GM12892 (cell line): ENCODE data around the gene ENOX1. TPM values are rescaled to one million over a fixed set of nuclear protein-coding genes. Genes with fewer than 3 reads are reported as not detected.
"Not testable (repeated sequence)": the region's sequence is repeated elsewhere in the genome, so short reads cannot be mapped to it uniquely, and the experiment has no call there.

ENCODE experiments used
- DNase-seq: peaks from one replicate; pipeline ENCODE4 v3.0.0; 2011; ENCODE audit not compliant: insufficient read length
- FAIRE-seq: peaks from 2 replicates; lab custom pipeline; 2011; peaks lifted over from hg19 to GRCh38; lab: Jason Lieb, UNC
- POLR2A ChIP-seq: IDR thresholded peaks from 2 replicates; pipeline ENCODE4 v1.6.1; 2011; ENCODE audit warnings: low read depth, low read length, control low read depth
- POLR2AphosphoS5 ChIP-seq: IDR thresholded peaks from 2 replicates; pipeline ENCODE4 v1.6.1; 2011; ENCODE audit warnings: low read depth, low read length, control low read depth
- TAF1 ChIP-seq: IDR thresholded peaks from 2 replicates; pipeline ENCODE4 v1.6.1; 2011; ENCODE audit warnings: low read depth, mild to moderate bottlenecking, control low read depth, low read length, borderline replicate concordance
- polyA plus RNA-seq: library from polyadenylated mRNA; unstranded; fragments of >200 nt; gene quantifications from one replicate; pipeline ENCODE4 v1.2.1, GENCODE V29; 2012; ENCODE audit warnings: missing spikeins, inconsistent platforms; ENCODE audit not compliant: missing spikeins

The ENOX1 gene
- 0.19 TPM for polyA plus RNA-seq

- FAIRE-seq (peak; percentile 65), DNase-seq (peak; percentile 41)
- TF ChIP-seq TAF1 = no peak
- TF ChIP-seq POLR2A = no peak
- no peak for TF ChIP-seq POLR2AphosphoS5
Observed at GRCh38 chr13:43786766-43787517, at the start of gene ENOX1. Gene ENOX1 (minus strand): TSS chr13:43786972.

- TF ChIP-seq TAF1 = no peak
- TF ChIP-seq POLR2A = no peak
- no peak for TF ChIP-seq POLR2AphosphoS5
Observed at GRCh38 chr13:43835701-43836100, 48.9 kb upstream of the ENOX1 start.

GRCh38 chr13:43831088-43831487 is 44.3 kb upstream of the ENOX1 start:
- no peak for DNase-seq
- no peak for TF ChIP-seq POLR2AphosphoS5
- TF ChIP-seq POLR2A = no peak
- no peak for TF ChIP-seq TAF1
- no peak for FAIRE-seq

More at GRCh38 chr13:43835701-43836100, 48.9 kb upstream of the ENOX1 start:
- FAIRE-seq = no peak
- no peak for DNase-seq

- FAIRE-seq = no peak
- no peak for DNase-seq
- no peak for TF ChIP-seq POLR2AphosphoS5
- TF ChIP-seq POLR2A = no peak
- no peak for TF ChIP-seq TAF1
Observed at GRCh38 chr13:43830497-43830881, 43.7 kb upstream of the ENOX1 start.

- not testable (repeated sequence) for DNase-seq
Observed at GRCh38 chr13:43824656-43825055, 37.9 kb upstream of the ENOX1 start.

GRCh38 chr13:43822969-43823368 is 36.2 kb upstream of the ENOX1 start:
- FAIRE-seq = no peak
- TF ChIP-seq POLR2A (no peak), TAF1 (no peak), POLR2AphosphoS5 (no peak)
- no peak for DNase-seq

More at GRCh38 chr13:43824656-43825055, 37.9 kb upstream of the ENOX1 start:
- FAIRE-seq = not testable (repeated sequence)

GRCh38 chr13:43816401-43816889 is 29.7 kb upstream of the ENOX1 start:
- no peak for TF ChIP-seq POLR2AphosphoS5
- no peak for TF ChIP-seq POLR2A
- no peak for TF ChIP-seq TAF1
- FAIRE-seq = no peak
- no peak for DNase-seq

- no peak for FAIRE-seq
- TF ChIP-seq TAF1 (no peak), POLR2A (no peak), POLR2AphosphoS5 (no peak)
- DNase-seq = no peak
Observed at GRCh38 chr13:43815204-43815603, 28.4 kb upstream of the ENOX1 start.

GRCh38 chr13:43808676-43809075 is 21.9 kb upstream of the ENOX1 start:
- TF ChIP-seq POLR2AphosphoS5 = no peak
- TF ChIP-seq TAF1 = no peak
- no peak for TF ChIP-seq POLR2A
- DNase-seq (no peak), FAIRE-seq (no peak)

- TF ChIP-seq POLR2A (0 out of 2 replicates have a peak, but pooled peaks have one; percentile 26), TAF1 (no peak), POLR2AphosphoS5 (no peak)
- FAIRE-seq (no peak), DNase-seq (no peak)
Observed at GRCh38 chr13:43805681-43806128, 18.9 kb upstream of the ENOX1 start.

GRCh38 chr13:43805071-43805468 is 18.3 kb upstream of the ENOX1 start:
- FAIRE-seq (no peak), DNase-seq (no peak)
- TF ChIP-seq POLR2A = no peak
- no peak for TF ChIP-seq POLR2AphosphoS5
- no peak for TF ChIP-seq TAF1

GRCh38 chr13:43804461-43805070 is 17.8 kb upstream of the ENOX1 start:
- DNase-seq (no peak), FAIRE-seq (peak; percentile 71)
- no peak for TF ChIP-seq TAF1
- TF ChIP-seq POLR2A = no peak
- TF ChIP-seq POLR2AphosphoS5 = no peak

GRCh38 chr13:43802511-43802910 is 15.7 kb upstream of the ENOX1 start:
- DNase-seq (no peak), FAIRE-seq (no peak)

More at GRCh38 chr13:43802511-43802910, 15.7 kb upstream of the ENOX1 start:
- TF ChIP-seq POLR2AphosphoS5 = no peak
- TF ChIP-seq TAF1 = no peak
- TF ChIP-seq POLR2A = no peak
